ENCODE data around the gene PKP4. TPM values are rescaled to one million over a fixed set of nuclear protein-coding genes. Genes with fewer than 3 reads are reported as not detected.

The PKP4 gene
- polyA plus RNA-seq, 1 donor from 2014 or later: 24.2 TPM

DNA sequence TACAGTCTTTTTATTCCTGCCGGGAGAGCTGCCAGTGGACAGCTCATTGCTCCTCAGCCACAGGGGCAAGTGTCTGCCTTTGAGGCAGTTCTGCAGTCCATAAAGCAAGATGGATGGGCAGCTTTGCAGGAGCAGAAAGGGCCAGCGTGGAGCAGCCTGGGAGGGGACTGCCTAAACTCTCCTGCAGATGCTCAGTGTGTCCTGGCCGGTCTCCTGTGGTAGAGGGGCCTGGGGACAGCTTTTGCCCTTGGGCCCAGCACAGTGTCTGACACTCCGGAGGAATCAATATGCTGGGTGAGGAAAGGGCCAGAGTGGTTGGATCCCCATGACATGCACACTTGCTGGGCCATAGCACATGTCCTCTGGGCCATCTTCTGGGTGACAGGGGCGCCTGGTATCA lies 272.7 kb downstream of the PKP4 start:
- Histone ChIP-seq H3F3A (ENCODE audit: insufficient read depth, low read length, poor library complexity, severe bottlenecking) (no peaks in the 10 kb centered on the region), H3K27me3 (ENCODE audit: insufficient read depth, low read depth, low read length) (no peaks in the 10 kb centered on the region), H3K79me2 (replicated peaks; ENCODE audit: insufficient read depth, low read length) (no peaks in the 10 kb centered on the region), H4K20me1 (ENCODE audit: insufficient read depth) (no peaks in the 10 kb centered on the region), H3K27ac (ENCODE audit: low read length) (no peak overlapping the region), H3K9me3 (ENCODE audit: low read length) (no peaks in the 10 kb centered on the region), H2AFZ (ENCODE audit: low read depth, low read length) (no peak overlapping the region), H3K9ac (ENCODE audit: low read length) (no peak overlapping the region), H3K4me2 (ENCODE audit: low read length) (no peak overlapping the region), H3K4me3 (ENCODE audit: low read length) (no peak overlapping the region), H3K36me3 (ENCODE audit: insufficient read depth, low read length) (no peaks in the 10 kb centered on the region), H3K9me2 (ENCODE audit: insufficient read depth, low read length) (no peaks in the 10 kb centered on the region)
- no peak for TF ChIP-seq EP300 (conservative IDR thresholded peaks at IDR 0.05; ENCODE audit: poor library complexity, severe bottlenecking)
- TF ChIP-seq SMC3 (conservative IDR thresholded peaks at IDR 0.05; ENCODE audit: poor library complexity): no peak
- TF ChIP-seq CTCF (IDR thresholded peaks at IDR 0.05; ENCODE audit: poor library complexity, severe bottlenecking): no peak
- no peak for TF ChIP-seq POLR2AphosphoS5 (IDR thresholded peaks at IDR 0.05)
- no peak for TF ChIP-seq REST (IDR thresholded peaks at IDR 0.05; ENCODE audit: borderline replicate concordance)
- TF ChIP-seq EZH2 (IDR thresholded peaks at IDR 0.05; ENCODE audit: borderline replicate concordance, insufficient read depth, low read length, poor library complexity, severe bottlenecking): no peak
- TF ChIP-seq MXI1 (conservative IDR thresholded peaks at IDR 0.05; ENCODE audit: poor library complexity, severe bottlenecking): no peak
- TF ChIP-seq RAD21 (conservative IDR thresholded peaks at IDR 0.05): no peak
- TF ChIP-seq TAF1 (IDR thresholded peaks at IDR 0.05; ENCODE audit: low read depth): no peak

GRCh38 chr2:158729873-158730620 lies 273.3 kb downstream of the PKP4 start:
- TF ChIP-seq MXI1 (conservative IDR thresholded peaks at IDR 0.05; ENCODE audit: poor library complexity, severe bottlenecking): no peak
- no peak for TF ChIP-seq EP300 (conservative IDR thresholded peaks at IDR 0.05; ENCODE audit: poor library complexity, severe bottlenecking)
- no peak for TF ChIP-seq REST (IDR thresholded peaks at IDR 0.05; ENCODE audit: borderline replicate concordance)
- no peak for TF ChIP-seq RAD21 (conservative IDR thresholded peaks at IDR 0.05)
- TF ChIP-seq TAF1 (IDR thresholded peaks at IDR 0.05; ENCODE audit: low read depth): no peak
- TF ChIP-seq POLR2AphosphoS5 (IDR thresholded peaks at IDR 0.05): no peak
- no peak for TF ChIP-seq EZH2 (IDR thresholded peaks at IDR 0.05; ENCODE audit: borderline replicate concordance, insufficient read depth, low read length, poor library complexity, severe bottlenecking)
- TF ChIP-seq SMC3 (conservative IDR thresholded peaks at IDR 0.05; ENCODE audit: poor library complexity): no peak
- no peak for TF ChIP-seq CTCF (IDR thresholded peaks at IDR 0.05; ENCODE audit: poor library complexity, severe bottlenecking)

More at GRCh38 chr2:158729873-158730620, 273.3 kb downstream of the PKP4 start:
- Histone ChIP-seq H3K27ac (ENCODE audit: low read length) (no peak overlapping the region), H3F3A (ENCODE audit: insufficient read depth, low read length, poor library complexity, severe bottlenecking) (no peaks in the 10 kb centered on the region), H4K20me1 (ENCODE audit: insufficient read depth) (no peaks in the 10 kb centered on the region), H2AFZ (ENCODE audit: low read depth, low read length) (no peak overlapping the region), H3K9me3 (ENCODE audit: low read length) (no peaks in the 10 kb centered on the region), H3K4me3 (ENCODE audit: low read length) (no peak overlapping the region), H3K27me3 (ENCODE audit: insufficient read depth, low read depth, low read length) (no peaks in the 10 kb centered on the region), H3K79me2 (replicated peaks; ENCODE audit: insufficient read depth, low read length) (no peaks in the 10 kb centered on the region), H3K4me2 (ENCODE audit: low read length) (no peak overlapping the region), H3K9me2 (ENCODE audit: insufficient read depth, low read length) (no peaks in the 10 kb centered on the region), H3K36me3 (ENCODE audit: insufficient read depth, low read length) (no peaks in the 10 kb centered on the region), H3K9ac (ENCODE audit: low read length) (no peak overlapping the region)
